Neural cell (in vitro differentiated cells): ENCODE results near the gene TDRKH. TPM values are rescaled to one million over a fixed set of nuclear protein-coding genes. Genes with fewer than 3 reads are reported as not detected.

Experiments
- H2AFZ ChIP-seq: fragments of 200-600, 300-800 bp; sonication (generic), shearing (Covaris generic); 2 replicates; pipeline ENCODE4 v1.6.0; 2014; ENCODE audit warnings: low read depth, mild to moderate bottlenecking, antibody characterized with exemption, low read length, moderate library complexity
- H3F3A ChIP-seq: fragments of 200-600 bp; shearing (Covaris generic); 2 replicates; pipeline ENCODE4 v1.6.1; 2016; ENCODE audit warnings: mild to moderate bottlenecking, moderate library complexity, mixed read lengths, antibody characterized with exemption, low read length; ENCODE audit not compliant: insufficient read depth, poor library complexity, severe bottlenecking
- H3K27ac ChIP-seq: fragments of 200-600, 300-800 bp; sonication (generic), shearing (Covaris generic); 2 replicates; pipeline ENCODE4 v1.5.1; 2014; ENCODE audit warnings: mild to moderate bottlenecking, low read length, moderate library complexity
- H3K27me3 ChIP-seq: fragments of 300-800, 200-600 bp; sonication (generic), shearing (Covaris generic); 2 replicates; pipeline ENCODE4 v1.6.0; 2014; ENCODE audit warnings: mild to moderate bottlenecking, low read depth, low read length, moderate library complexity; ENCODE audit not compliant: insufficient read depth
- H3K36me3 ChIP-seq: fragments of 300-800, 200-600 bp; sonication (generic), shearing (Covaris generic); 2 replicates; pipeline ENCODE4 v1.5.1; 2014; ENCODE audit warnings: mild to moderate bottlenecking, antibody characterized with exemption, low read length, moderate library complexity; ENCODE audit not compliant: insufficient read depth
- H3K4me2 ChIP-seq: fragments of 300-800, 200-600 bp; sonication (generic), shearing (Covaris generic); 2 replicates; pipeline ENCODE4 v1.6.0; 2014; ENCODE audit warnings: mild to moderate bottlenecking, low read length
- H3K4me3 ChIP-seq: fragments of 300-800, 200-600 bp; sonication (generic), shearing (Covaris generic); 2 replicates; pipeline ENCODE4 v1.5.1; 2014; ENCODE audit warnings: mild to moderate bottlenecking, low read length, moderate library complexity
- H3K79me2 ChIP-seq: fragments of 200-600 bp; shearing (Covaris generic); replicated peaks from 2 replicates; pipeline ENCODE4 v1.6.0; 2014; ENCODE audit warnings: mild to moderate bottlenecking, low read length, moderate library complexity; ENCODE audit not compliant: insufficient read depth
- H3K9ac ChIP-seq: fragments of 300-800, 200-600 bp; sonication (generic), shearing (Covaris generic); 2 replicates; pipeline ENCODE4 v1.6.1; 2016; ENCODE audit warnings: mild to moderate bottlenecking, low read length, mixed read lengths
- H3K9me2 ChIP-seq: fragments of 200-600 bp; shearing (Covaris generic); 2 replicates; pipeline ENCODE4 v1.6.1; 2016; ENCODE audit warnings: mild to moderate bottlenecking, low read length, mixed read lengths; ENCODE audit not compliant: insufficient read depth
- H3K9me3 ChIP-seq: fragments of 200-600, 300-800 bp; sonication (generic), shearing (Covaris generic); 2 replicates; pipeline ENCODE4 v1.6.1; 2016; ENCODE audit warnings: mild to moderate bottlenecking, mixed run types, low read length, moderate library complexity, mixed read lengths
- H4K20me1 ChIP-seq: fragments of 200-600 bp; shearing (Covaris generic); 2 replicates; pipeline ENCODE4 v1.6.1; 2016; ENCODE audit warnings: mild to moderate bottlenecking, mixed run types; ENCODE audit not compliant: insufficient read depth
- CTCF ChIP-seq: fragments of 450-650 bp; IDR thresholded peaks from 2 replicates; pipeline ENCODE4 v1.5.1; 2014; ENCODE audit warnings: antibody characterized with exemption, mild to moderate bottlenecking, moderate library complexity; ENCODE audit not compliant: poor library complexity, severe bottlenecking
- EP300 ChIP-seq: fragments of 450-650 bp; conservative IDR thresholded peaks from 2 replicates; pipeline ENCODE4 v1.6.1; 2014; ENCODE audit warnings: antibody characterized with exemption, mild to moderate bottlenecking, moderate library complexity; ENCODE audit not compliant: poor library complexity, severe bottlenecking
- EZH2 ChIP-seq: fragments of 200-600, 300-800 bp; shearing (Covaris generic), sonication (generic); IDR thresholded peaks from 2 replicates; pipeline ENCODE4 v1.6.1; 2014; ENCODE audit warnings: antibody characterized with exemption, low read length, borderline replicate concordance, mild to moderate bottlenecking; ENCODE audit not compliant: insufficient read depth, poor library complexity, severe bottlenecking
- MXI1 ChIP-seq: fragments of 450-650 bp; conservative IDR thresholded peaks from 2 replicates; pipeline ENCODE4 v1.6.1; 2014; ENCODE audit warnings: antibody characterized with exemption, mild to moderate bottlenecking; ENCODE audit not compliant: poor library complexity, severe bottlenecking
- POLR2AphosphoS5 ChIP-seq: IDR thresholded peaks from 2 replicates; pipeline ENCODE4 v1.6.1; 2012
- RAD21 ChIP-seq: fragments of 450-650 bp; conservative IDR thresholded peaks from 2 replicates; pipeline ENCODE4 v1.6.1; 2014; ENCODE audit warnings: antibody characterized with exemption, mild to moderate bottlenecking, moderate library complexity
- REST ChIP-seq: IDR thresholded peaks from 2 replicates; pipeline ENCODE4 v1.6.1; 2012; ENCODE audit warnings: borderline replicate concordance
- SMC3 ChIP-seq: fragments of 450-650 bp; conservative IDR thresholded peaks from 2 replicates; pipeline ENCODE4 v1.6.1; 2014; ENCODE audit warnings: antibody characterized with exemption, mild to moderate bottlenecking, moderate library complexity; ENCODE audit not compliant: poor library complexity
- TAF1 ChIP-seq: IDR thresholded peaks from 2 replicates; pipeline ENCODE4 v1.6.1; 2012; ENCODE audit warnings: low read depth
- polyA plus RNA-seq: library from polyadenylated mRNA; depleted of rRNA; stranded (reverse); fragments of >200 nt; gene quantifications from 2 replicates; pipeline ENCODE4 v1.2.3, GENCODE V29; 2014

TDRKH gene
- polyA plus RNA-seq, 1 donor from 2014 or later: 19.5 TPM

GRCh38 chr1:151803164-151803563, 12.9 kb upstream of the TDRKH start:
- Histone ChIP-seq H3K27me3 (no peaks in the 10 kb centered on the region), H3K4me2 (no peak overlapping the region), H3K4me3 (no peak overlapping the region), H3K36me3 (no peaks in the 10 kb centered on the region), H3K9ac (no peak overlapping the region), H3K27ac (no peak overlapping the region), H2AFZ (no peak overlapping the region), H4K20me1 (no peaks in the 10 kb centered on the region), H3K9me2 (no peaks in the 10 kb centered on the region), H3F3A (no peaks in the 10 kb centered on the region), H3K79me2 (no peaks in the 10 kb centered on the region), H3K9me3 (no peaks in the 10 kb centered on the region)
- TF ChIP-seq RAD21: no peak
- no peak for TF ChIP-seq CTCF
- TF ChIP-seq EZH2: no peak
- no peak for TF ChIP-seq SMC3
- no peak for TF ChIP-seq POLR2AphosphoS5
- TF ChIP-seq EP300: no peak
- no peak for TF ChIP-seq TAF1
- no peak for TF ChIP-seq REST
- no peak for TF ChIP-seq MXI1

- H3K9ac ChIP-seq: no peak overlapping the region
- H4K20me1 ChIP-seq: no peaks in the 10 kb centered on the region
- no peak overlapping the region for H3K4me2 ChIP-seq
- H3K79me2 ChIP-seq: no peaks in the 10 kb centered on the region
- no peak for TF ChIP-seq EP300
- no peak for TF ChIP-seq POLR2AphosphoS5
- no peak for TF ChIP-seq SMC3
- TF ChIP-seq TAF1: no peak
- no peaks in the 10 kb centered on the region for H3K9me2 ChIP-seq
- H3K4me3 ChIP-seq: no peak overlapping the region
- H2AFZ ChIP-seq: no peak overlapping the region
- H3F3A ChIP-seq: no peaks in the 10 kb centered on the region
- H3K36me3 ChIP-seq: no peaks in the 10 kb centered on the region
- H3K27me3 ChIP-seq: no peaks in the 10 kb centered on the region
- H3K9me3 ChIP-seq: no peaks in the 10 kb centered on the region
- no peak overlapping the region for H3K27ac ChIP-seq
Measured at GRCh38 chr1:151802372-151802771, 12.1 kb upstream of the TDRKH start.

DNA sequence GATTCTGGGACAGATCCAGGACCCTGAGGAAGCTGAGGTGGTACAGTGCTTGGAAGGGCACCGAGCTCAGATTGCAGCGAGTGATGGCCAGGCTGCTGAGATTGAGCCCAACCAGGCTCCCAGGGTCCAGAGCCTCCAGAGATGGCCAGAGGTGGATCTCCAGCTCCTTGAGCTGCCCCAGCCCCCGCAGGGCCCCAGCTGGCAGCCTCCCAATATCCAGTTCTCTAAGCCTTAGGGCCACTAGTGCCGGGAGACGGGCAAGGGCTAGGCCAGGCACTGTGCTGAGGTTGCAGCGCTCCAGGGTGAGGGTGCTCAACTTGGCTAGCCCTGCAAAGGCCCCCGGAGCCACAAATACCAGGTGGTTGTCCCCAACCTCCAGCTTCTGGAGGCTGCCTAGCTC, 11.5 kb upstream of the TDRKH start:
- no peak overlapping the region for H3K9ac ChIP-seq
- no peaks in the 10 kb centered on the region for H3K9me3 ChIP-seq
- TF ChIP-seq POLR2AphosphoS5: no peak
- TF ChIP-seq REST: no peak
- TF ChIP-seq SMC3: no peak
- no peak for TF ChIP-seq EZH2
- no peak overlapping the region for H2AFZ ChIP-seq
- no peaks in the 10 kb centered on the region for H3K27me3 ChIP-seq
- no peaks in the 10 kb centered on the region for H3K36me3 ChIP-seq
- no peaks in the 10 kb centered on the region for H3K9me2 ChIP-seq
- H3F3A ChIP-seq: no peaks in the 10 kb centered on the region
- no peaks in the 10 kb centered on the region for H4K20me1 ChIP-seq
- no peaks in the 10 kb centered on the region for H3K79me2 ChIP-seq
- no peak overlapping the region for H3K4me3 ChIP-seq
- no peak overlapping the region for H3K27ac ChIP-seq
- H3K4me2 ChIP-seq: no peak overlapping the region
